SHP77 (cell line): ENCODE measurements around the gene OR8H1.

ENCODE experiments used
- DNase-seq, 2 experiments: peaks; one replicate each; lab custom pipeline; 2025; lab: John Stamatoyannopoulos, UW

OR8H1 gene, protein sequence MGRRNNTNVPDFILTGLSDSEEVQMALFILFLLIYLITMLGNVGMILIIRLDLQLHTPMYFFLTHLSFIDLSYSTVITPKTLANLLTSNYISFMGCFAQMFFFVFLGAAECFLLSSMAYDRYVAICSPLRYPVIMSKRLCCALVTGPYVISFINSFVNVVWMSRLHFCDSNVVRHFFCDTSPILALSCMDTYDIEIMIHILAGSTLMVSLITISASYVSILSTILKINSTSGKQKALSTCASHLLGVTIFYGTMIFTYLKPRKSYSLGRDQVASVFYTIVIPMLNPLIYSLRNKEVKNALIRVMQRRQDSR

DNA sequence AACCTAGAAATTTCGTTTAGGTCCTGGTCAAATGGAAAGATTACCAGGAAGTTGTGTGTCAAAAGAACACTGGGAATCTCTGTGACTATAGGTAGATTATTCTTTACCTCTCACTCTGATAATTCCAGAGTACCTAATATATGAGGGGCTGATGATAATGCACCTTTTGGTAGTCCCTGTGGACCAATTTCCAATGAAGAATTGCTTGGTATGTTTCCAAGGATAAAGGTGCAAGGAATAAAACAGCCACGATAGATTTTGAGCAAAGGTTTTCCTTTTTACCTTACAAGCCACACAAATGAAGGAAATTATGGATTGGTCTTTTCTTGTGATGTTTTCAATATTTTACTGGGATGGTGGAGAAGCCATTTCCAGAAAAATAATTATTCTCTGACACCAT lies at the start of gene OR8H1:
Gene OR8H1 (minus strand): TSS at position 101 of the 400 bp plus-strand sequence. CDS start 1,192 bp downstream, outside the sequence.
- DNase-seq, result no peak

DNA sequence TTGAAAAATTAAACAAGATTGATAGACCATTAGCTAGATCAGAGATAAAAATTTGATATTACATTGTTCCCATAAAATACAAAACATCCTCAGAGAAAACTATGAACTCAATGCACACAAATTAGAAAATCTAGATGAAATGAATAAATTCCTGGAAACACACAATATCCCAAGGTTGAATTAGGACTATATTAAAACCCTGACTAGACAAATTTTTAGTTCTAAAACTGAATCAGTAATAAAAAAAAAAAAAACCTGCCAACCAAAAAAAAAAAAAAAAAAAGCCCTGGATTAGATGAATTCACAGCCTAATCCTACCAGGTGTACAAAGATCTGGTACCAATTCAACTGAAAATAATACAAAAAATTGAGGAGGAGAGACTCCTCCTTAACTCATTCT lies 48.2 kb upstream of the OR8H1 start:
- DNase-seq, result no peak

DNA sequence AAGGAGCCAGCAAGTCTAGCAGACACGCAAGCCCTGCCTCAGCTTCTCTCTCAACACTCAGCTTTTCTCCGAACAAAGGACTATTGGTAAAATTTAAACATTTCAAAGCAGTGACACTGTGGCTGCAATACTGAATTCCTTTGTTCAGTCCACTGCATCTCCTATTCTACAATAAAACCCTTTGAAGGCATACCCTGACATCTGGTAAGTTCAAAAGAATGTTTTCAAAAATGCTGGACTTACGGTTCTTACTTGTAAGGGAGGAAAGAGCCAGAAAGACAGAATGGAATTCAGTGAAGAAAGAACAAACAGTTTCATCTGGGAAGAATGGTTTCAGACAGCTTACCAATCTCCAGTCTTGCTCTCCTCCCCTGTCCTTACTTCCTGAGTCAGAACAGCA lies 41.1 kb upstream of the OR8H1 start:
- no peak for DNase-seq

DNA sequence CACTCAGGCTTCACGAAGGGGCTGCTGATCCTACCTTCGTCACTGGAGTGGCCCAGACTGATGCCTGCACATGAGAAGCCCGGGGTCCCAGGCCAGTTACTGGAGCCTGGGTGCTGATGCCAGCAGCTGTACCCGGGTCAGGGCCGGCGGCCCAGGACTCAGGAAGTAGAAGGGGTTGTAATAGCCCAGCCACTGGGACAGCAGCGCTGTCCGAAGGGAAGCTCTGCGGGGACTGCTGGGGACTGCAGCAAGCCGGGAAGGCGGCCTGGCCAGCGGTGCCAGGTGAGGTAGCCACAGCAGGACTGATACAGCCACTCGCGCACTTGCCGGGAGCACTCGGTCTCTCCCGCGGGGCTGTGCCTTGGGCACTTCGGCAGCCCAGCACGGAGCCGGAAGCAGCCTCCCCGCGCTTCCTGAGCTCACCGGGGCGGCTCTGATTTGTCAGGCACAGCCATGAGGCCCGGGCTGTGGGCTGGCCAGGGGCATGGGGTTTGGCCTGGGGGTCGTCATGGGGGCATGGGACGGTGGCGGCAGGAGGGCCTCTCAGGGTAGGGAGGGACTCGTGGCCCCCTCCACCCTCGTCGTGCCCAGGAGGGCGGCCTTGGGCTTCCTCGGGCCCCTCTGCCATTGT lies 39.9 kb upstream of the OR8H1 start:
- DNase-seq, result no peak

DNA sequence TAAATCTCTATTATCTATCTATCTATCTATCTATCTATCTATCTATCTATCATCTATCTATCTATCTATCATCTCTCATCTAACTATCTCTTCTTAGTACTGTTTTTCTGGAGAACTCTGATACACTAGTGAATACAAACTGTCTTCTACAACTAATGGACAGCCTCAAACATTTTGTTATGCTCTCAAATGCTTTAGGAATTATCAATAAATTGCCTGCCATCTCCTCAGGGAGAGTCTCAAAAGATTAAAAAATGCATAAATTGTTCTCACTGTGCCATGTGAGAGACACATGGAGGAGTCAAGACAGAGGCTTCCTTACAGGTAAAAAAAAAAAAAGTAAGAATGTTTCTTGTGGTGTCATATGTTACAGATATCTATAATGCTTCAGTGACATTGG lies 22.8 kb upstream of the OR8H1 start, which contains the start of gene OR8K3:
Gene OR8K3 (plus strand): TSS at position 301 of the 400 bp plus-strand sequence. CDS start 3,163 bp downstream, outside the sequence.
- DNase-seq, result no peak

DNA sequence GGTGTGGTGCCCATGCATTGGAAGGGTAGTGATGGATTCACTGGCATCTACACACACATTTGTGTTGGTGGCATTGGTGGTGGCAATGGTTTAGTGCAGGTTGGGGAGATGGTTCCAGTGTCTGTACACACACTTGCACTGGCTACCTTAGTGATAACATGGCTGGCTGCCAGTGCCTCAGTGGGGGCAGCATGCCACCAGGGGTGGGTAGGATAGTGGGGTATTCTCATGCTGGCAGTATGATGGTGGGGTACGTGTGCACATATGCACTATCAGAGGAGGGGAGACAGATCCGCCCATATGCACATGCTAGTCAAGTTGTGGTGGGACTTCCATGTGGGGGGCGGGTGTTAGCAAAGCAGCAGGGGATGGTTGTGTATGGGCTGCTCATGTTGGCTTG lies 15.8 kb upstream of the OR8H1 start:
- no peak for DNase-seq

DNA sequence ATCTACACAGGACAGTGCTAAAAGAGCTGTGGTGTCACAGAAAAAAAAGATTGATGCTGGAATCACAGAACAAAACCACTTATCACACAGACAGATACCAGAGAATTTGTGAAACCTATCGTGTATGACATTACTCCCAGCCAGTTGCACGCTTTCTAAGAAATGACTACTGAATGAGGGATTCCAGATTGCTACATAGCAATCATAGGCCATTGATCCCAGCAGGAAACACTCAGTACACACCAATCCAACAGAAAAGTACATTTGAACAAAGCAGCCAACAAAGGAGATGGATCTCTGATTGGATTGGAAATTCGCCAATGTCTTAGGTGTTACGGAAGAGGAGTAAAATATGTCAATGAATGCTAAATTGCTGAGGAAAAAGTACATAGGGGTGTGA lies 4.8 kb upstream of the OR8H1 start:
- no peak for DNase-seq

DNA sequence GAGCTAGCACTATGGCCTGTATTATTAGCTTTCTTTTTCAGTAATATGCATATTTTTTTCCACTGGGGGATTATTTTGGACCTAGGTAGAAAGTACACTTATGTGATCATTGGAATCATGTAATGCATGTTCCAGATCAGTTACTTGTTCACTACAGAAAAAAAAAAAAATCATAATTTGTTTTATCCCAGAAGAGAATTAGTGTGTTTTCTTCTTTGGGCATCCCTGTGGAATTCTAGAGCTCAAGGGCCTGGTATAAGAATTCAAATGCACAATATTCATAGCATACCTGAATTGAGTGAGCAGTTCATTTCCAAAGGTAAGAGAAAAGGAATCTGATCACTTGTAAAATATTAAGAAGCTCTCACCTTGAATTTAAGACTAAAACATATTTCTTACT lies 18.2 kb downstream of the OR8H1 start, which contains the start of gene OR5T1:
Gene OR5T1 (plus strand): TSS at position 301 of the 400 bp plus-strand sequence. CDS start 1,485 bp downstream, outside the sequence.
- DNase-seq, result no peak

DNA sequence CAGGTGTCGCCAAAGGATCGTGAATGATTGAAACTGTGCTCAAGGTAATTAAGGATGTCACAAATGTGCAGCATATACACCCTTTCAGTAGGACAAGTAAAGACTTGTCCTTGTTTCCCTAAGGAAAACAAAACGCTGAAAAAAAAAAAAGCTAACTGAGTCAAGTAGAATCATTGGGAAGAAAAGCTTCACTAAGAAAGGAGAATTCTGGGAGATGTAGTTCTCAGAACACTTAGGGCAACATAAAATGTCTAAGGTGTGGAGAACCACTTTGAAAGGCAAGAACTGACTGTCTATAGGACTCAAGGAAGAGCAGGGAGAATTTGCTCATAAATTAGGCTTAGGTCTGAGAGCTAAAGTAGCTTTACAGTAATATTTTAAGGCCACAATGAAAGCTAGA lies 21.0 kb downstream of the OR8H1 start:
- no peak for DNase-seq

DNA sequence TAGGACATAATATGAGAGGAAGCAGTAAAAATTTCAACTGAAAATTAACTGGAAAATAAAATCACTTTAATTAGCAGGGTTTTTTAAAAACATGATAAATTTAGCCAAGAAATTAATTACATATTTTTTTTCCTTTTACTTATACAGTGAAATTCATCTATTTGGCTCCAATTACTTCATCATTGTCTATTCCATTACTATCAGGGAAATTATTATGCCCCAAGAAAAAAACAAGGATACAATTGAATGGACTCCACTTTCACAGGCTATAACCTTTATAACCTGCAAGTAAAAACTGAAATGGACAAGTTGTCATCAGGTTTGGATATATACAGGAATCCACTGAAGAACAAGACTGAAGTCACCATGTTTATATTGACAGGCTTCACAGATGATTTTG lies 40.1 kb downstream of the OR8H1 start, which contains the start of gene OR5T3:
Gene OR5T3 (plus strand): TSS at position 301 of the 400 bp plus-strand sequence. CDS start 0 bp downstream, at position 301.
- no peak for DNase-seq
